HG02970 (cell line): ENCODE results near the gene STIM1.
A peak's percentile ranks its signal among the peaks of the same experiment; 100 is the strongest.
"Not testable (repeated sequence)": the region's sequence is repeated elsewhere in the genome, so short reads cannot be mapped to it uniquely, and the experiment has no call there.

Source experiments
- ATAC-seq: cut with Tn5 transposase; IDR thresholded peaks from one replicate; pipeline ENCODE4 v1.9.1; 2021; ENCODE audit warnings: mild to moderate bottlenecking, moderate library complexity, moderate number of reproducible peaks; ENCODE audit not compliant: unreplicated experiment, low FRiP score

STIM1 gene

DNA sequence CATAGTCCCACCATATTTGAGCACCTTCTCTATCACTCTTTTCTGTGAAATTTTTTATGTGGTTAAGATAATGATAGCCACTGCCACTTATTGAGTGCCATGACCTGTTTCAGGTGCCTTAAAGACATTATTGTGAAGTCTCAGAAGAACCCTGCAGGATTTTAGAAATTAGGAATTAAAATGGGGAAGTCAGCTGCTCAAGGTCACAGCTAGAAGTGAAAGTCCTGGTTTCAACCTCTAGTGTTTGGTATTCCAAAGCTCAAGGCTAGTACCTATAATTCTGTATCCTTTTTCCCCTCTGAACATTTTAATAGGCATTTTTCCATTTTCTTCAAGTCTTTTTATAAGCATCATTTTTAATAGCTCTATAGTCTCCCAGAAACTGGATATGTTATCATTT is 230.1 kb downstream of the STIM1 start:
- ATAC-seq = no peak

DNA sequence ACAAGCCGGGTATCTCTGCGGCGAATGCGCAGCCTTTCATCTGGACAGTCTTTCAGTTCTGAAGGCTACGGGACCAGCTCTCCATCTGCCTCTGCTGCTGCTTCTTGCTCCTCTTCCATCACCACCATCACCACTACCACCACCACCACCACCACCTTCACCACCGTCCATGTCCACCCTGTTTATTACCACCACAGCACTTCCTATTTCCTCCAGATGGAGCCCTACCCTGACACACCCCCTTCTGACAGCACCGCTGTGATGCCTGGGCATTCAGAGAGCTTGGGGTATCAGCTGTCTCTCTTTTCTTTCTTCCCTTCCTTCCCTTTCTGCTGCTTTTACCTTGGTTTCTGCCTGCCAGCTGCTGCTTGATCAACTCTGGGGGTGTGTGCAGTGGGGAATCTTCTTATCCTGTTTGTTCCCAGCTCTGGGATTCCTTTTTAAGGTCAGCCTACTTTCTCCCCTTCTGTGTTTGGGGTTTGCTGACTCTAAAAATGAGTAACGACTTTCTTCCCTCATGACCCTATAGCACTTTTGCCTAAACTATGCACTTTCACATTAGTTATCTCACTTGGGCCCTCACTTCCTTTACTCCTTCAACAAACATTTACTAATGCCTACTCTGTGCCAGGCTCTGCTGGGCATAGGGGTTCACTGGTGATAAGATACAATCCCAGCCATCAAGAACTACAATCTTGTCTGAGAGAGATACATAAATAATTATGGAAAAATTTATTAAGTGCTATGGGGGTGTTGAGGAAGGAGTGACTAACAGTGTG is 231.3 kb downstream of the STIM1 start:
- ATAC-seq = no peak

DNA sequence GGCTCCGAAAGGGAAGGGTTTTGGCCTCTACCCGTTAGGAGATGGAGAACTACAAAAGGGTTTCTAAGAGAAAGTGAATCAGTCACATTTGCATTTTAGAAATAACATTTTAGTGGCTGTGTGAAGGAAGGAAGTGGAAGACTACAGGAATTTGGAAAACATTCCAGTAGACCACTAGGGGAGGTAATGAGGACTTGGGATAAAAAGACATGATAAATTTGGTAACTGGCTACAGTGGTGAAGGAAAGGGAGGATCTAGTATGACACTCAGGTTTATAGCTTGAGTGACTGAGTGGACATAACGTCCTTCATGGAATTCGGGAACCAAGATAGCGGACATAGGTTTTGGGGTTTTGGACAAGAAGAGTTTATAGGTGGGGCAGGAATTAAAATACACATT is 232.1 kb downstream of the STIM1 start:
- no peak for ATAC-seq

DNA sequence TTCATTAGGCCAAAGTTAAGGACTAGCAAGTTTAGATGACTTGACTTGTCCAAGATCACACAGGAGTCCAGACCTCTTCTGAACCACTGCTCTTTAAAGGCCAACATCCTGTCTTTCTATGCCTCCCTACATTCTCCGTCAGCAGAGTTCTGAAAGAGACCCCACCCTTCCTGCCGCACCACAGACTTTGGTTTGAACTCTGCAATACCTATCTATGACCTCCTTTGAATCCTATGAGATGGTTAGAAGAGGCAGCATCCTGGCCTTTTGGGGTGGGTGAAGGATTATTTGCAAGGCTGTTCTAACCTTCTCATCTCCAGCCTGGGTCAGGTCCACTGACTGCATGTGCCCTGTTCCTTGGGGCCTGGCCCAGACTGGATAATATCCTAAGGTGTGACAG is 234.8 kb downstream of the STIM1 start:
- no peak for ATAC-seq

DNA sequence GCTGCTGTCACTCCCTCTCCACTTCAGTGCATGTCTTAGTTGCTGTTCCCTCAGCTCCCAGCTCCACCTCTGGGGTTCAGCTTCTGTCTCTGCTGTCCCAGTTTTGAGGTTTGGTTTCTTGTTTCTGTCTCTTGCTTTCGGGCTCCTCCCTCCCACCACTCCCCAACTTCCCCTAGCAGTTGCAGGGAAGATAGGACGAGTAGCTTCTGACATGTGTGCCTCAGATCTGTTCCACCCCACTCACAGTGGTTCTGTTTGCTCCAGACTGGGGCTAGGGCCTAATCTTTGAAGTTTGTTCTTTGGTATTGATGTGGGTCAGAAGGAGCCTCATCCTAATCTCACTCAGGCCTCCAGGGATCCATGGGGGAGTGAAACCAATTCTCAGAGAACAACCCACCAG is 236.6 kb downstream of the STIM1 start:
- no peak for ATAC-seq

DNA sequence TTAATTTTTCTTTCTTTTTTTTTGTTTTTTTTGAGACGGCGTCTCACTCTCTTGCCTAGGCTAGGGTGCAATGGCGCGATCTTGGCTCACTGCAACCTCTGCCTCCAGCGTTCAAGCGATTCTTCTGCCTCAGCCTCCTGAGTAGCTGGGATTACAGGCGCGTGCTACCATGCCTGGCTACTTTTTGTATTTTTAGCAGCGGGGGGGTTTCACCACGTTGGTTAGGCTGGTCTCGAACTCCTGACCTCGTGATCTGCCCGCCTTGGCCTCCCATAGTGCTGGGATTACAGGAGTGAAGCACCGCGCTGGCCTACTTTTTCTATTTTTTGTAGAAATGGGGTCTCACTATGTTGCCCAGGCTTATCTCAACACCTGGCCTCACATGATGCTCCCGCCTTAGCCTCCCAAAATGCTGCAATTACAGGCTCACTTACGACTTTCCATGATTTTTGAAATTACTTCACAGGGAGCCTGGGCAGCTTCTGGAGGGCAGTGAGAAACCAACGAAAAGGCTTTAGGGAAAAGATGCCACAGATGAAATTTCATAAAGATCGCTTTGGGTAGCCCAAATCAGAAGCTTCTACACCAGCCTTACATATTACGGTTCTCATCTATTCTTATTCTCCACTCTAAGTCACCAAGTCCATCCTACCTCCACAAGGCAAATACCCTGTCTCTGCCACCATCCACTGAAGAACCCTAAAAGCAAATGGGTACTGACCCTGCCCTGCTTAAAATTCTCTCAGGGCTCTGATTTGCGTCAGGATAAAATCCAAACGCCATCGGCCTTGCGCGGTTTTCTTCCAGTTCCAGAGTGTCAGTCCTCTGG is 238.3 kb downstream of the STIM1 start:
- no peak for ATAC-seq

DNA sequence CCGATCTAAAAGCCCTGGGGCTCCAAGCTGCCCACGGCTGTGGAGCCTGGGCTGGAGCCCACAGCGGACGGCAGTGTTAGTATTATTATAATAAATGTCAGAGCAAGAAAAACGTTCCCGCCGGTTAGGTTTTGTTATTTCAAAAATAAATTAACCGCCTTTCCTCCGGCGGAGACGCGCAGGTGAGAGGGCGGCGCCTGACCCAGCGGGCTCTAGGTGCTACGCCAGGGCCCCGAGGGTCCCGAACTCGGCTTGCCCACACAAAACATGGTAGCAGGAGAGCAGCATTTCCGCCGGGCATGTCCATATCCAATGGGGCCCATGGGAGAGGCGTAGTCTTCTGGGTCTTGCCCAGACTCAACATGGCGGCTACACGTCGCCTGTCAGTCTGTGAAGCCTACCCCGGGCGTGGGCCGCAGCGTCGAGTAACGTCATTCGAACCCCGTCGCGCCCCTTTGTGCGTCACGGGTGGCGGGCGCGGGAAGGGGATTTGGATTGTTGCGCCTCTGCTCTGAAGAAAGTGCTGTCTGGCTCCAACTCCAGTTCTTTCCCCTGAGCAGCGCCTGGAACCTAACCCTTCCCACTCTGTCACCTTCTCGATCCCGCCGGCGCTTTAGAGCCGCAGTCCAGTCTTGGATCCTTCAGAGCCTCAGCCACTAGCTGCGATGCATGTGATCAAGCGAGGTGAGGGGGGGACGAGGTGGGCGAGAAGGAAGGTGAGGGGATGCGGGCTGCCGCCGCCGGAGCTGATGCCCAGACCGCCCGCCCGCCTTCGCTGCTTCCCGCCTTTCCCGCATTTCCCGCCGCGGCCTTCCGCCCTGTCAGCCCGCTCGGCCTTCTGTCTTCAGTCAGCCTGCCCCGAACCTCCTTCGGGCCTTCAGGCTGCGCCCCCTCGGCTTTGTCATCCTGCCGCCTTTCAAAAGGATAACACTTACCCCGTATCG is 239.2 kb downstream of the STIM1 start, which contains the start of gene RRM1:
RRM1 (plus strand) TSS at position 452 of the 944 bp plus-strand sequence; CDS start at position 666, 214 bp downstream.
- peak; percentile 92 for ATAC-seq

DNA sequence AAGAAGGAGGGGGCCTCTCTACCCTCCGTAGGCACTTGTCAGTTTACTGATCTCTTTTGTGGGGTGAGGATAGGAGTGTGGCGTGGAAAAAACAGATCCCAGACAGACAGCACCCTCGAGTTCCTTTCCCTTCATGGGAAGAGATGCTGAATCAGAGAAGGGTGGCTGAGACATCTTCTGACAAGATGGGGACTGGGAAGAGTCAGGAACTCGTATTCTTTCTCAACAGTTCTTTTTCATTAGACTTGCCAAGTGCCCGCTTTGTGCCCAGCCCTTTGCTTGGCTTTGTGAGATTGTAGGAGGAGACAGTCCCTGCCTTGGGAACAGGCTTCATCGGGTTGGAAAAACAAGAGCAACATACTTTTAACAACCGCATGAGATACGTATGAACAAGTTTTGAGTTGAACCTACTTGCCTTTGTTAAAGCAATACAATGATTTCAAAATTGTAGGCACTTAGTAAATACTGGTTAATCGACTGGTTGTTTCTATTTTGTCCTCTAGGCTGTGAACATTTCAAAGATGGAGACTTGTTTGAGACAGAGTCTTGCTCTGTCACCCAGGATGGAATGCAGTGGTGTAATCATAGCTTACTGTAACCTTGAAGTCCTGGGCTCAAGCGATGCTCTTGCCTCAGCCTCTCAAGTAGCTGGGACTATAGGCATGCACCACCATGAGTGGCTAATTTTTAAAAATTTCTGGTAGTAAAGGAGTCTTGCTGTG is 240.2 kb downstream of the STIM1 start:
- ATAC-seq = no peak

DNA sequence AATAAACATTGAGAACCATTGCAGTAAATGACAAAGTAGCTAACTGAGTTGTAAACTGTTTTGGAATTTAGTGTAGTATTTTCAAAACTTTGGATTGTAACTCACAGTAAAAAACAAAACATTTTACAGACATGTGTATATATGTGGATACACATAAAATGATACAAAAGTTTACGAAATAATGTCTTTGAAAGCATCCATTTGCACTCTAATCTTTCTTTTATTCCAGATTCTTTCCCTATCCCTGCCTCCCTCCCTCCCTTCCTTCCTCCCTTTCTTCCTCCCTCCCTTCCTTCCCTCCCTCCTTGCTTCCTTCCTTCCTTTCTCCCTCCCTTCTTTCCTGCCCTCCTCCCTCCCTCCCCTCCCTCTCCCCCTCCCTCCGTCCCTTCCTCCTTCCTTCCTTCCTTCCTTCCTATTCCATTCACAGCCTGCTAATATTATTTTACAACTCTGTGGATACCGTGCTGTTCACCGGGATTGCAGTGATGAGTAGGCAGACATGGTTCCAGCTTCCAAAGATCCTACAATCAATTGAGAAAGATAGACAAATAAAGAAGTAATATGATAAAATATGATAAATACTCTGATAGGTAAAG is 242.7 kb downstream of the STIM1 start:
- ATAC-seq = no peak

DNA sequence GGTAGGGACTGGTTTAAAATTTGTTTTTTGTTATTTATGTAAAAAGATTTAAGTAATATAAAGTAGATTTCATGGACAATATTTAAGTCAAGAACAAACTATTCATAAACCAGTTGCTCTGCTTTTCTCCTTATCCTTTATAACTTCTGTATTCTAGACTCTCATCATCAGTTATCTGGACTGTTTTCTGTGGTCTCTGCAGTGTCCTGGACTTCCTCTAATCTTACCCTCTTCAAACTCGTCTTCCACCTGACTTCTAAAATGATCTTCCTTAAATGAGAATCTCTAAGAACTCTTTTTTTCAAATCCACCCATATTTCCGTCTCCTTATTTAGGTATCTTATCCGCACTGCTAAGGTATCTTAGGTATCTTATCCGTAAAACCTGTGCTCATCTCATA is 247.2 kb downstream of the STIM1 start:
- no peak for ATAC-seq

DNA sequence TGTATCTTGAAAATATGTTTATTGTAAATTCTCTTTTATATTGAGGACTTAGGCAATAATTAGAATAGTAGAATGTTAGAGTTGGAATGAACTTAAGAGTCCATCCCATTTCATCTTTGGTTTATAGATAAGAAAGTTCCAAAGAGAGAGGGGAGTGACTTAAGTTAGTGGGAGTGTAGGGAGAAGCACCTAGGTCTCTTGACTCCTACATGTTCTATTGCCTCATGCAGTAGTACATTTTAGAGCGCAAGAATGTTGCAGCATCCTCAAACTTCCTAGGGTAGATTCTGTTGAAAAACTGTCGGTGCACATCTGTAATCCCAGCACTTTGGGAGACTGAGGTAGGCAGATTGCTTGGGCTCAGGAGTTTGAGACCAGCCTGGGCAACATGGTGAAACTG is 247.8 kb downstream of the STIM1 start:
- ATAC-seq = no peak

DNA sequence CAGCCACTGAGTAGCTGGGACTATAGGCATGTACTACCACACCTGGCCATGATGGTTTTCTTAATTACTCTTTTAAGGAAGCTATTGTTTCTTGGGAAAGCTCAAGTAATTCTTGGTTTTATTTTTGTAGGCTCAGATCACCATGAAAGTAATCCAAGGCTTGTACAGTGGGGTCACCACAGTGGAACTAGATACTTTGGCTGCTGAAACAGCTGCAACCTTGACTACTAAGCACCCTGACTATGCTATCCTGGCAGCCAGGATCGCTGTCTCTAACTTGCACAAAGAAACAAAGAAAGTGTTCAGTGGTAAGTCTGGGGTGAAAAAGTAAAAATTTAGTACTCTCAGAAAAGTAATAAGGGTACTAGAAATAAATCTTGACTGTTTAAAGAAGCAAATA is 250.5 kb downstream of the STIM1 start:
- ATAC-seq = no peak

DNA sequence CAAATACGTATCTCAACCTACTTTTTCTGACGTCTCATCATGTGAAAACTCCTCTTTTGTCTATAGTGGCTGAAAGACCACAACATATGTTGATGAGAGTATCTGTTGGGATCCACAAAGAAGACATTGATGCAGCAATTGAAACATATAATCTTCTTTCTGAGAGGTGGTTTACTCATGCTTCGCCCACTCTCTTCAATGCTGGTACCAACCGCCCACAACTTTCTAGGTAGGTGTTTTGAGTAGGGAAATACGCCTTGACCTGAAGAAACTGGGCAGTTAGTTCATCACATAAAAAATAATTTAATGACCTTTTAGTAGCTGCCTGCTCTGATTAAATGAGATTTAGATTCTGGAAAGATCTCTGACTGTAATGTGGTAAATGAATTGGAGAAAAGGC is 256.4 kb downstream of the STIM1 start:
- ATAC-seq = no peak

DNA sequence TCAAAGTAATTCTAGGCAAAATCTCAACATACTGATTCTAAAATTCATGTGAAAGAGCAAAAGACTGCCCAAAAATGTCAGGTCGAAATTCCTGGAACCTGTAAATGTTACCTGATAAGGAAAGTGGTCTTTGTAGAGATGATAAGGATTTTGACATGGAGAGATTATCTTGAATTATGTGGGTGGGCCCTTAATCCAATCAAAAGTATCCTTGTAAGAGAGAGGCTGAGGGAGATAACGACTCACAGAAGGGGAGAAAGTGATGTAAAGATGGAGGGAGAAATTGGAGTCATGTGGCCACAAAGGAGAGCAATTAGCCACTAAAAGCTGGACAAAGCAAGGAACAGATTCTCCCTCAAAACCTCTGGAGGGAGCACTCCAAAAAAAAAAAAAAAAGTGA is 259.7 kb downstream of the STIM1 start:
- no peak for ATAC-seq

DNA sequence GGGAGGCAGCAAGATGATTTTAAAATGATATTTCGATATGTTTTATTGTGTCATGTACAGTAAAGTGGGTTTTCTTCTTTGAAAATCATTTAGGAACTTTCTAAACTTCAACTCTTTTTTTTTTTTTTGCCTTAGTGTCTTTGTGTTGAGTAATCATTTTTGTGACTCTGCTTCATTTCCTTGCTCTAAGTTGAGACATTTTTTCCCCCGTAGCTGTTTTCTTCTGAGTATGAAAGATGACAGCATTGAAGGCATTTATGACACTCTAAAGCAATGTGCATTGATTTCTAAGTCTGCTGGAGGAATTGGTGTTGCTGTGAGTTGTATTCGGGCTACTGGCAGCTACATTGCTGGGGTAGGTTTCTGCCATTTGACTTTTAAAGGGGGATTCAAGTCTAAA is 262.6 kb downstream of the STIM1 start:
- no peak for ATAC-seq

DNA sequence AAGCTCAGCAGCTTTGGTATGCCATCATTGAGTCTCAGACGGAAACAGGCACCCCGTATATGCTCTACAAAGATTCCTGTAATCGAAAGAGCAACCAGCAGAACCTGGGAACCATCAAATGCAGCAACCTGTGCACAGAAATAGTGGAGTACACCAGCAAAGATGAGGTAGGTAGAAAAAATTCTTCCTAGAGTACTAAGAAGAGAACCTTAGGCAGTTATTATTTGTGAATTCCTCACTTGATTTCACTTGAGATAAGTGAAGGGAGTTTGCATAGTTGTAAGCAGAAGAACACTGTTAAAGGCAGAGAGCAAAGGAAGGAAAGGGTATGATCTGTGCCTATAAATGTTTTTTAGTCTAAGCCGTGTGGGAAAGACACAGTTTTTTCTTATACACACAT is 267.8 kb downstream of the STIM1 start:
- no peak for ATAC-seq

DNA sequence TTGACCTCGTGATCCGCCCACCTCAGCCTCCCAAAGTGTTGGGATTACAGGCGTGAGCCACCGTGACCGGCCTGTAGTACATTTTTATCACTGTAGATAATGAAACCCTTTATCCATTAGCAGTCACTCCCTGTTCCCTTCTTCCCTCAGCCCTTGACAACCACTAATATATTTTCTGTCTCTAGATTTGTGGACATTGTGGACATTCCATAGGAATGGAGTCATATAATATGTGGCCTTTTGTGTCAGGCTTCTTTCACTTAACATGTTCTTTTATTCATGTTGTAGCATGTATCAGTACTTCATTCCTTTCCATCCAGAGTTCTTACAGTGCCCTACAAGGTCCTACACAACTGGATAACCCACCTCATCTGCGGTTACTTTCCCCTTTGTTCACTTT is 269.7 kb downstream of the STIM1 start:
- no peak for ATAC-seq

DNA sequence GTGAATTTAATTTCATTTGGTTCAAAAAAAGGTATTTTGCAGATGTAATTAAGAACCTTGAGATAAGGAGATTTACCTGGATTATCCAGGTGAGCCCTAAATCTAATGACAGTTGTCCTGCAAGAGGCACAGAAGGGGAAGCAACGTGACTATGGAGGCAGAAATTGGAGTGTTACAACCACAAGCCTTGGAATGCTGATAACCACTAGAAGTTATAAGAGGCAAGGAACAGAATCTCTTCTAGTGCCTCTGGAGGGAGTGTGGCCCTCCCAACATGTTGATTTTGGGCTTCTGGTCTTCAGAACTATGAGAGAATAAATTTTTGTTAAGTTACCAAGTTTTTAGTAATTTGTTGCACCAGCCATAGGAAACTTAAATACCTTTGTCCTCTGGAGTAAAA is 271.9 kb downstream of the STIM1 start:
- ATAC-seq = no peak

DNA sequence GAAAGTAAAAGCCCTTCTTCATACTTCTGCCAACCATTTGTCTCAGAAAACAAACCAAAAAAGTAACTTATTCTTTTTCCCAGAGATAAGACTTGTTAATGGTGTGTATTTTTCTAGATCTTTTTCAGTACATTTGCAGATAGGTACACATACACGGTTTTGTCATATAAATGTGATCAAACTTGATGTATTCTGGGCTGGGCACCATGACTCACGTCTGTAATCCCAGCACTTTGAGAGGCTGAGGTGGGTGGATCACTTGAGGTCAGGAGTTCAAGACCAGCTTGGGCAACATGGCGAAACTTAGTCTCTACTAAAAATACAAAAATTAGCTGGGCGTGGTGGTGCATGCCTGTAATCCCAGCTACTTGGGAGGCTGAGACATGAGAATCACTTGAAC is 274.8 kb downstream of the STIM1 start:
- ATAC-seq = not testable (repeated sequence)

DNA sequence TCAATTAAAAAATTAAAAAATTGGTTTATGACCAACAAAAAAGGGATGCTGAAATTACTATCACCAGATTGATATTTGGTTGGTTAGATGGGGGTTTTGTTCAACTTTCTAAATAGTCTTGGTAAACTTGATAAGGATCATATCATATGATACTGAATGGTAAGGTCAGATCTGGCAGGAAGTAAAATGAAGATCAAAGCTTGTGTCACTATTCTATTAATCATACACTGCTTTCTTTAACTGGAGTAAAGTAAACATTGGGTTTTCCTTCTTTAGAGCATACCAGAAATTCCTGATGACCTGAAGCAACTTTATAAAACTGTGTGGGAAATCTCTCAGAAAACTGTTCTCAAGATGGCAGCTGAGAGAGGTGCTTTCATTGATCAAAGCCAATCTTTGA is 279.3 kb downstream of the STIM1 start:
- ATAC-seq = no peak
